ENCODE data around the gene CATSPERE.
"Not testable (repeated sequence)": the region's sequence is repeated elsewhere in the genome, so short reads cannot be mapped to it uniquely, and the experiment has no call there.

Gene CATSPERE

DNA sequence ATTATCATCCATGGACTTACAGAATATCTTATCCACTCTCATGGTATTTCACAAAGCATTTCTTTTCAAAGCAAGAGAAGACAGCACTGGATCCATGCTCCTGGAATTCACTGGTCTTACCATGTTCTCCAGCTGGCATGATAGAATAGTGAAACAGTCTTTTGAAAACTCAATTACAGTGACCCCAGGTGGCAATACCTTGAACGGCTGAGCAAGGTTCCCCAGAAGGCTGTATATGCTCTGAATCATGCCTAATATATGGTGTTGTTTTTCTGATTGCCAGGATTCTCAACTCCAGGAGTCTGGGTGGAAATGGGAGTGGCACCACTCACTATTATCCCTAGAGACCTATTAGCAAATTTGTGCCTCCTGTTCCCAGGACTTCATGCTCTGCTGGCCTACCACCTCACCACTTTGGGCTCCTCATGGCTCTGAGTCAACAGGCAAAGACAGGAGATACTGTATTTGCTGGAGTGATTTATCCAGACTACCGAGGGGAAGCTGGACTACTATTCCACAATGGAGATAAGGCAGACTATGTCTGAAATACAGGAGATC, 87.6 kb downstream of the CATSPERE start:
- no peak for DNase-seq

DNA sequence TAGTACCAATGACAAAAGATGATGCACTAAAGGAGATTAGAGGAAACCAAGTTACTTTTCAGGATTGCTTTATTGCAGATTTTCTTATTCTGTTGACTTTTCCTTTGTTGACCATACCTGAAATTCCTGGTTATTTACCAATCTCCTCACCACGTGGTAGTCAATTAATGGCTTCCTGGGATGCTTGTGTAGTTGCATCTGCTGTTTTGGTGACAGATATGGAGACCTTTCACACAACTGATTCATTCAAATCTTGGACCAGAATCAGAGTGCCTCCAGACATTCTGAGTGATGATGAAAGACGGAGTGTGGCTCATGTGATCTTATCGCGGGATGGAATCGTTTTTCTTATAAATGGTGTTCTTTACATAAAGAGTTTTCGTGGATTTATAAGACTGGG, 91.3 kb downstream of the CATSPERE start:
- no peak for DNase-seq

DNA sequence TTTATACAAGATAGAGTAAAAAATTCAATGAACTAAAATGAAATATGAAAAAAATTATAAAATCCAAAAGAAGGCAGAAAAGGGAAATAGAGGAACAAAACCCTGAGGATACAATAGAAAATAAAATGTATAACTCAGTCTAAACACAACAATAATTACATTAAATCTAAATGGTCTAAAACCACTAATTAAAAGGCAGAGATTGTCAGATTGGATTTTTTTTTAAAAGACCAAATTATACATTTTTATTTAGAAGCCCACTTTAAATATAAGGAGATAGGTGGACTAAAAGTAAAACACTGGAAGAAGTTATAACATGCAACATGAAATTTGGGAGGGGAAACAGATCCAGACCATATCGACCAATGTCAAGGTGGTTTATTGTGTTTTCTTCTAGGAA, 95.2 kb downstream of the CATSPERE start:
- no peak for DNase-seq

DNA sequence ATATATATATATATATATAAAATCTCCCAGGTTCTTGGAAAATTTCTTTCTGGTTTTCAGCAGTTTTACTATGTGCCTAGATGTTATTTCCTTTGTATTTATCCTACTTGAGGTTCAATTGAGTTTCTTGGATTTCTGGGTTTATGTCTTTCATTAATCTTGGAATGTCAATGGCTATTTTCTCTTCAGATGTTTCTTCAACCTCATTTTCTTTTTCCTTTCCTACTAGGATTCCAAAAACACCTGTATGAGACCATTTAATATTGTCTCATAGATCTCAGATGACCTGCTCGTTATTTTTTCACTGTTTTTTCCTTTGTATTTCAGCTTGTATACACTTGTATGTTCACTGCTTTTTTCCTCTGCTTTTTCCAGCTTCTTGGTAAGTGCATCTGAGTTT, 96.5 kb downstream of the CATSPERE start:
- DNase-seq = no peak

DNA sequence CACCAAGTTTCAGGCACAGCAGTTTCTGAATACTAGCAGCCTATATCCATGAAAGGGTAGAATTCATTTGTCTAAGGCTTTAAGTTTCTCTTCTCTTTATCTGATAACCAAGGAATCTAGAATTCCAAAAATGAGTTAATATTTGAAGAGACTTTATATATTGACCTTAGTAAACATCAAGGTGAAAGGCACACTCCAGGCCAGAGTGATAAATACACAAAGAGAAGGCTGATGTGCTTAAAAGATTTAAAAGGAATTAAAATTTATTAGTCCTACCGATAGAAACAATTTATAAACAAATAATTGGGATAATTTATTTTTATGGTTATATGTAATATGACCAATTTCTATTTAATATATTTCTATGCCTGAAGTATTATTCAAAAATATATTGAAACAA, 98.5 kb downstream of the CATSPERE start:
- DNase-seq = no peak

DNA sequence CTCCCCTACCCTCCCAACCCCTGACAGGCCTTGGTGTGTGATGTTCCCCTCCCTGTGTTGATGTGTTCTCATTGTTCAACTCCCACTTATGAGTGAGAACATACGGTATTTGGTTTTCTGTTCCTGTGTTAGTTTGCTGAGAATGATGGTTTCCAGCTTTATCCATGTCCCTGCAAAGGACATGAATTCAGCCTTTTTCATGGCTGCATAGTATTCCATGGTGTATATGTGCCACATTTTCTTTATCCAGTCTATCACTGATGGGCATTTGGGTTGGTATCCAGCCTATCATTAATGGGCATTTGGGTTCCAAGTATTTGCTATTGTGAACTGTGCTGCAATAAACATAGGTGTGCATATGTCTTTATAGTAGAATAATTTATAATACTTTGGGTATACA, 101.8 kb downstream of the CATSPERE start:
- DNase-seq = not testable (repeated sequence)

DNA sequence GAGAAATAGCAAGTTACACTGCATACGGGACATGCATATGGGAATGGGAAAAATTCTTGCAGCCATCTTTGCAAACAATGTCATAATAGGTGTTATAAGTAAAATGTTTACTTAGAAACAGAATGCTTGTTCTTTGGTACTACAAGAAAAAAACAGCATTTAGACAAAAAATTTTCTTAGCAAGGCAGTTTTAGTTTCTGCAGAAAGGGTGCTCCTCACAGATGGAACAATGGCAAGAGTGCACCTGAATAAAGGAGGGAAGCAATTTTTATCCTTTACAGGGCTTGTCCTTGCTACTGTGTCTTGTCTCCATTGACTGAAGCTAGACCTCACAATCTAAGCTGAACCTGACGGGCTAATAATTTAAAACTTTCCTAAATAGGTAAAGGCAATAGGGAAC, 112.7 kb downstream of the CATSPERE start:
- no peak for DNase-seq

DNA sequence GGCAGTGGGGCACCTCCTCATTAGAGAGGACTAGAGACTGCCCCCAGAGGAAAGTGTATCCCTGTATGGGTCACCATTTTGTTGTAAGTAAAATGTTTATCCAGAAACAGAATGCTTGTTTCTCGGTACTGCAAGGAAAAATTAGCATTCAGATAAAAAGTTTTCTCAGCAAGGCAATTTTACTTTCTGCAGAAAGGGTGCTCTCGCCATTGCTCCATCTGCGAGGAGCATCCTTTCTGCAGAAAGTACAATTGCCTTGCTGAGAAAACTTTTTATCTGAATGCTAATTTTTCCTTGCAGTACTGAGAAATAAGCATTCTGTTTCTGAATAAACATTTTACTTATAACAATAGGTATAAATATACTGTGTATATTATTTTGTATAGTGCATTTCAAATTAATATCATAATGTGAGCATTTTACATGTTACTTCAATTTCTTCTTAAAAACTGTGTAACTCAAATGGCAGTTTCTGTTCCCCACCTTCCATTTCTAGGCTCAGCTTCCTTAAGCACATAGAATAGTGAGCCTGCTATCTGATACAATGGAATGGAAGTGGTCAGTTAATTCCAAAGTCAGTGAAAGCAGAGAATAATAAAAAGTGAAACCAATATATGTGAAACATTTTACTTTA, 115.3 kb downstream of the CATSPERE start:
- DNase-seq = no peak

DNA sequence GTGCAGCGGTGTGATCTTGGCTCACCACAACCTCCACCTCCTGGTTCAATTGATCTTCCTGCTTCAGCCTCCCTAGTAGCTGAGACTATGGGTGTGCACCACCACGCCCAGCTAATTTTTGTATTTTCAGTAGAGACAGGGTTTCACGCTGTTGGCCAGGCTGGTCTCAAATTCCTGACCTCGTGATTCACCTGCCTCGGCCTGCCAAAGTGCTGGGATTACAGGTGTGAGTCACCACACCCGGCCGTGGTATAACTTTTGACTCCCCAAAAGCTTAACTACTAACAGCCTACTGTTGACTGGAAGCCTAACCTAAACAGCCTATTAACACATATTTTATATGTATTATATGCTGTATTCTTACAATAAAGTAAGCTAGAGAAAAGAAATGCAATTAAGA, 117.1 kb downstream of the CATSPERE start:
- DNase-seq = not testable (repeated sequence)

DNA sequence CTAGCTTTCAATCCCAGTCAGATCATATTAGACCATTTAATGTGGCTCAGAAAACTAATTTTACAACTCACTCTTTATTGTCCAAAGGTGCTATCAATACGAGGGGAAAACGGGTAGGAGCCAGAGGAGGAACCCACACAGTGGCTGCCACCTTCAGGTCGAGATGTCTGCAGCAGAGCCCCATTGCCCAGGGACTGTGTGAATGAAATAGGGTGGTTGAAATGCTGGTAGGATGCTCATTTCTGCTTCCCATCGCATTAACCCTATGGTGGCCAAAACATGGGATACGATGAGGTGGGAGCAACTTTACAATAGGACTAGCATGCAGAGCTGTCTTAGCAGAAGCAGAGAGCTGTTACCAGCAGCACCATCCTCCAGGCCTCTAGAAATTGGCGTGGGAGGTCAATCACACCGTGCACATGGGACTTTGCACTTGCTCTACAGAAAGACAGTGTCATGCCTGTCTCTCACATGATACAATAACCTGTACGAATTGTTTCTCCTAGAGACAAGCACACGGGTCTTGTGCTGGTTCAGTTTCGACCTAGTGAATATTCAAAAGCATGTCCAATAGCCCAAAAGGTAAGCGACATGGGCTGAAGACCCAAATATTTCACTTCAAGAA, 122.4 kb downstream of the CATSPERE start:
- DNase-seq = no peak

DNA sequence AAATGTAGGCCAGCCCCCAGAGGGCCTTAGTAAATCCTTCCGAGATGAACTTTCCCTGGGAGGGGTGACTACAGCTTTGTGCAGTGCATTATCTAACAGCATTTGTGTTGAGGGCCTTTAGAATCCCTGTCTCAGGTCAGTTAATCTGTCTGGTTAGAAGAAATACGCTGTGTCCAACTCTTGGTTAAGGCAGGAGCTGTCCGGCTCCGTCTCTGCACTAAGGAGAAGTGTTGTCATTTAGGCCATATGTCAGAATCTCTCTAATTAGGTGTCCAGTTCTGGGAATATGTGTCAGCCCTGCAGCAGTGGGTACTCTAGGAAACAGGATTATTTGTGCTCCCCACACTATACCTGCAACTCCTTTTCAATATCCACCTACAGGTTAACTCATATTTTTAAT, 124.8 kb downstream of the CATSPERE start:
- no peak for DNase-seq

DNA sequence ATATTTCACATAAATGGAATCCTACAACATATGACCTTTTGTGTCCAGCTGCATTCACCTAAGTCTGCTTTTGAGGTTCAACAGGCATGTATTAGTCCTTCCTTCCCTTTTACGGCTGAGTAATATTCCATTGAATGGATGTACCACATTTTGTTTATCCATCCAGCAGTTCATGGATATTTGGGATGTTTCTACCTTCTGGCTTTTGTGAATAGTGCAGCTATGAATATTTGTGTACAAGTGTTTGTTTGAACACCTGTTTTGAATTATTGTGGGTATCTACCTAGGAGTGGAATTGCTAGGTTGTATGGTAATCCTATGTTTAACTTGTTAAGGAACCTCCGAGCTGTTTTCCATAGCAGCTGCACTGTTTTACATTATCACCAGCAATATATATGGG, 129.6 kb downstream of the CATSPERE start:
- no peak for DNase-seq

DNA sequence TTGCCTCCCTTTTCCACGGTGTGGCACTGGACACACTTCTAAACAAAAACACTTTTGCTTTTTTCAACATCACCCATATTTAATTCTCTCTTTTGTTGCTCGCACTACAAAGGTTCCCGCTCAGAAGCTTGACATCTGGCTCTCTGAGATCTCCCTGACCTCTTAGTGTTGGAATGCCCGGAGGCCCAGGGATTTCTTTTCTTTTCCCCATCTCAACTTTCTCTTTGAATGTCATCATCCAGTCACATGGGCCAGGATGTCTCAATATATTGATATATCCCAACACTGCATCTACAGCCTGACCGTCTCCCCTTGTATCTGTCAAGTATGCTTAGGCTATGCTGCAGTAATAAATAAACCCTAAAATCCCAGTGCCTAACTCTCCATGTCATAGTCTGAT, 137.5 kb downstream of the CATSPERE start:
- DNase-seq = no peak

DNA sequence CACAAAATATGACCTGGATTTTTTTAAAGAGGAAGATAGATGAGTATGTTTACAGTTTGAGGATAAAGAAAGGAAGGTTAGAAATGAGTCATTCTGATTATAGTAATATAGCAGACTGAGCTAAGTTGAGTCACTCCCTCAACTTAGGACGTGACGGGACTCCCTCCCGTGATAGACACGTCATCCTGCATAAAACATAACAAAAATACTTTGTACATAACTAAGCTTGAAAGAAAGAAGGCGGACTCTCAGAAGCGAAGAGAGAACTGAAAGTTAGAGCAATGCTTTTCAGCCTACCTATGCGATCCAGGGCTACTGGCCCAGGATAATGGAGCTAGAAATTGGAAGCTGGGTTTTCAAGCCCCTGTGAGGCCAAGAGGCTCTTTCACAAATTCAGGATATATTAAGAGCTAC, 138.9 kb downstream of the CATSPERE start:
- DNase-seq = peak; percentile 6 to 65

DNA sequence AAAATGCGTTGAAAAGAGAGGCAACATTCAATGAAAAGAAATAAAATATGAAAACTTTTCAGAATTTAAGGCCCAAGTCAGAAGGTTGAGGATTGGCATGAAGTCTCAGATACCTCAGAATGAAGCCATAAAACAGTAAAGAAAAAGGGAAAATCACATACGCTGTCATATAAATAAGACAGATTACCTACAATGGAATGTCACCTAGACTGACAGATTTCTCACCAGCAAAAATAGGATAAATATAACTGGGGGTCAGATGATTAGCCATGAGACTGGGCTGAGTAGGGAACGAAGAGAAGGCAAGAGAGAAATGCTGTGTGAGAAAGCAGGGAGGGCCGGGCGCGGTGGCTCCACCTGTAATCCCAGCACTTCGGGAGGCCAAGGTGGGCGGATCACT, 140.3 kb downstream of the CATSPERE start:
- no peak for DNase-seq

DNA sequence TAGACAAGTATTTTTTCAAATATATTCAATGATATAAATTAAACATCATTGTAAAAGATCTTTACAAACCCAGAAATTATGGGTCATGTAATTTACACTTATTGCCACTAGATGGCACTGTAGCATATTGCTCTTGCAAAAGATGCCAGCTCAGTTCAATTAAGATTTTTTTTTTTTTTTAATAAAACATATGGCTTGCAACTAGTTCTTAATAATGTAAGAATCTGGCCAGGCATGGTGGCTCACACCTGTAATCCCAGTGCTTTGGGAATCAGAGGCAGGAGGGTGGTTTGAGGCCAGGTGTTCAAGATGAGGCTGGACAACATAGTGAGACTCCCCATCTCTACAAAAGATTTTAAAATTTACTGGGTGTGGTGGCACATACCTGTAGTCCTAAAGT, 142.4 kb downstream of the CATSPERE start:
- DNase-seq = no peak

DNA sequence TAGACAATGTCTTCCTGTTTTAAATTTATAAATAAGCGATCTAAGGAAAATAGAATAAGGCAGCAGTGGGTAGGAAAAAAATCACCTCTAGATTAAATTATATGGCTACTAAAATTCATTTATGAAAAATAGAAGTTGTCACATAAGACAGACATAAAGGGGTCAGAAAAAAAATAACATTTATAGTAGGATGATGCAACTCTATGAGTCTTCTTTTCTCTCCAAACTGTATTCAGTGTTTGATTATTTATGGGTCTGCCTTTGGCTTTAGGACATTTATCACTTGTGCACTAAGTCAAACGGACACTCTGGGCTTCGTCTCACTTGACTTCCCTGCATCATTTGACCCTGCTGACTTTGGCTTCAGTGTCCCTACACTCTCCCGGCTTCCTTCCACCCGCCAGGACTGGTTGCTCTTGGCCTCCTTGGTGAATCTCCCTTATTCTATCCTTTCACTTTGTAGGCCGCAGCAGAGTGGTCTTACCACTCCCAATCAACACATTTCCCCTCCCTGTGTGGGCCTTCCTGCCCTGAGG, 144.8 kb downstream of the CATSPERE start:
- DNase-seq = no peak

DNA sequence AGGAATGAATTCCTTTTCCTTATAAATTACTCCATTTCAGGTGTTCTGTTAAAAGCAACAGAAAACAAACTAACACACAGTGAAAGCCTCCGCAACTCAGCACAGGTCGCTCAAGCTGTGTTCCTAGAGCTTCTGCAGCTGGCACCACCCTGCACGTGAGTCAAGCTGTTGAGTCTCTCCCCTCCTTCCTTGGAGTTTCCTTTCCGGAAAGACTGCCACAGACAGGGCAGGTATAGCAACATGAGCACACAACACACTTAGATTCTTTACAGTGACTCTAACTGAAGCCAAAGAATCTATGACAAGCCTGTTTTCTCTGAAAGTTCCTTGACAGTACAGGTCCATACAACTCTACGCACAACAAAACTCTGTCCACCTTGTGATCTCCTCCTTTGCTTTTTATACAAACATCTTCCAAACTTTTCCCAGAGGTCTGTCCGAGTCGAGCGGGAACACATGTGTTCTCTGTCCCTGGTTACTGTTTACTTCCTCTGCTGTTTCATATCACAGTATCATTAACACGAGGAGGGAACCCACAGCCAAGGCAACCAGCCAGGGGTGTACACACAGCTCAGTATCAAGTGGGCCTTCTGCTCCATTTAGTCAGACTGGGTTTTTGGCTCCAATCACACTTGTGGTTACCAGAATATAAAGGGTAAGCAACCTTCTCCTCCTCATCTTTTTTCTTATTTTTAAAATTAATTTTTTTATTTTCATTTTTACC, 153.2 kb downstream of the CATSPERE start:
- DNase-seq = no peak

DNA sequence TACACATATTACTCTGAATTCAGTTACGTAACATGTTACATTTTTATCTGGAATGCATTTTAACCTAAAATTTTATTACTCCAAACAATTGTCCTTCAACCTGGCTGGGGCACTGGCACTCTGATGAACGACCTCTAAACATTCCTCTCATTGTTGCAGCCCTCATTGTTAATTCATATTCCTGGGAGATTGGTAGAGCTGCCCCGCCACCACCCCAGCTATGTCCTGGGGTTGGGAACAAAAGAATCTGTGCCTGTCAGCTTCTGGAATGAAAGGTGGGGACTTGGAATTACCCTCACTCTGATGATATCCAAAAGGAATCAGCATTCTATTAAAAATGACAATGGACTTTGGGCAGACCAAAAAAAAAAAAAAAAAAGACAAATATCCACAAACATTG, 153.8 kb downstream of the CATSPERE start:
- no peak for DNase-seq

DNA sequence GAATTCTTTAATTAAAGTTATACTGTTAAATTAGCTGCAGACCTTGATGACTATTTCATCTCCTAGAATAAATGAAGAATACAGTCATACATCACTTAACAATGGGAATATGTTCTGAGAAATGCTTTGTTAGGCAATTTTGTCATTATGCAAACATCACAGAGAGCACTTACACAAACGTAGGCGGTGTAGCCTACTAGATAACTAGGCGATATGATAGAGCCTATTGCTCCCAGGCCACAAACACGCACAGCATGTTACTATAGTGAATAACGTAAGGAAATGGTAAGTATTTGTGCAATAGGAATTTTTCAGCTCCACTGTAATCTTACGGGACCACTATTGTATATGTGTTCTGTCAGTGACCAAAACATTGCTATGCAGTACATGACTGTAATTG, 154.2 kb downstream of the CATSPERE start:
- no peak for DNase-seq

DNA sequence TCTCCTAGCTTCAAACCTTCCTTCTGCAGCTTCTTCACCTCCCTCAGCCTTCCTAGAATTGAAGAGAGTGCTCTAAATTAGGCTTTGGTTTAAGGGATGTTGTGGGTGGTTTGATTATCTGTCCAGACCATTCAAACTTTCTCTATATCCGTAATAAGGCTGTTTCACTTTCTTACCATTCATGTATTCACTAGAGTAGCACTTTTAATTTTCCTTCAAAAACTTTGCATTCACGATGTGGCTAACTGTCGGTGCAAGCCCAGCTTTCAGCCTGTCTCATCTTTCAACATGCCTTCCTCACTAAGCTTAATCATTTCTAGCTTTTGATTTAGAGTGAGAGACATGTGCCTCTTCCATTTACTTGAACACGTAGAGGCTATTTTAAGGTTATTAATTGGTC, 165.6 kb downstream of the CATSPERE start:
- no peak for DNase-seq

DNA sequence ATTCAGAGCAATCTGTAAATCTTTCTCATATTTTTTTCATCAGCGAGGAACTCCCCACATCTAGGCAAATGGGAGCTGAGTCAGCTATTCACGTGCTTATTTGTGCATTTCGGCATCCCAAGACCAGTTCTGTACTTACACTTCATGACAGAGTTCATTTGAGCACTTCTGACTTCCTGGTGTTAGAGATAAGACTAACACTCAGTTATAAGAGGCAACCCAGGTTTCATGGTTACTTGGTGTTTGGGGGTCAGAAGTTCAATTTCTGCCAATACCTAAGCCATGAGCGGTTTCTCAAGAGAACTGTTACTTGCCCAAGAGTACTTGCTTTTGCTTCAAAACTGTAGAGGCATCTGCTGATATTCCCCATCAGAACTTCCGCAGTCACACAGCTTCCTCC, 167.7 kb downstream of the CATSPERE start:
- no peak for DNase-seq

DNA sequence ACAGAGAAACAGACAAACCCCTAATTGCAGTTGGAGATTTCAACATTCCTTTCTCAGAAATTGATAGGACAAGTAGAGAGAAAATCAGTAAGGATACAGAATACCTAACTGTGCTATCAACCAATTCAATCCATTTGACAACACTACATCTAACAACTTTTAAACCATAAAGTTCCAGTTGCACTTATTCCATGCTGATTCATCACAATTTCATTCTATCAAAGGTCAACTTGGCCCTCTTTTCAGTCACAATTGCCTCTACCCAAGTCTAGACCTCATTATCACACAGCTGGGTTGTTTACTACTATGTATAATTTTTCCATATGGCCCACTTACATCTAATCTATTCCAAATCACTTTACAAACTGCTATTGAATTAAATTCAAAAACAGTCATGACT, 172.1 kb downstream of the CATSPERE start:
- DNase-seq = no peak

DNA sequence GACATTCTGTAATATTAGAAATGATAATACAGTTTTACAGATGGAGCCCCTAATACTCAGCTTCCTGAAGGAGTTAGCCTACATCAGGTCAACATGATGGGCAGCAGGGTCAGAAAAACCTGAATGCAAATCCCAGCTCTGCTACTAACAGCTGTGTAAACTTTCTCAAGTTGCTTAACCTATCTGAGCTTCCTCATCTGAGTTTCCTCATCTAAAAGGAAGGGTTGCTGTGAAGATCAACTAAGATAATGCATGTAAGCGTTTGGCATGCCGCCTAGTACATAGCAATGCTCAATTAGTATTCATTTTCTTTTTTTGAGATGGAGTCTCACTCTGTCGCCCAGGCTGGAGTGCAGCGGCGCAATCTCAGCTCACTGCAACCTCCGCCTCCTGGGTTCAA, 173.5 kb downstream of the CATSPERE start:
- DNase-seq = no peak
